HEK293 (cell line): ENCODE measurements around the gene PNPLA2.

Experiments
- GLIS2 ChIP-seq: fragments of 450-650 bp; formaldehyde crosslinking; IDR thresholded peaks from 2 replicates; pipeline ENCODE4 v1.5.1; 2016; ENCODE audit warnings: missing biosample characterization, missing genetic modification characterization
- KLF1 ChIP-seq: fragments of 450-650 bp; formaldehyde crosslinking; IDR thresholded peaks from 2 replicates; pipeline ENCODE4 v1.5.1; 2016; ENCODE audit warnings: missing biosample characterization, missing genetic modification characterization
- KLF7 ChIP-seq: fragments of 450-650 bp; formaldehyde crosslinking; IDR thresholded peaks from 2 replicates; pipeline ENCODE4 v1.5.1; 2016; ENCODE audit warnings: missing biosample characterization, missing genetic modification characterization, borderline replicate concordance
- KLF8 ChIP-seq: fragments of 450-650 bp; formaldehyde crosslinking; IDR thresholded peaks from 2 replicates; pipeline ENCODE4 v1.5.1; 2016; ENCODE audit warnings: missing biosample characterization, missing genetic modification characterization
- SCRT2 ChIP-seq: fragments of 450-650 bp; formaldehyde crosslinking; IDR thresholded peaks from 2 replicates; pipeline ENCODE4 v1.5.1; 2016; ENCODE audit warnings: missing biosample characterization, missing genetic modification characterization
- SP3 ChIP-seq: fragments of 450-650 bp; formaldehyde crosslinking; IDR thresholded peaks from 2 replicates; pipeline ENCODE4 v1.5.1; 2016; ENCODE audit warnings: missing biosample characterization, missing genetic modification characterization
- SP7 ChIP-seq: fragments of 450-650 bp; formaldehyde crosslinking; IDR thresholded peaks from 2 replicates; pipeline ENCODE4 v1.5.1; 2016; ENCODE audit warnings: missing biosample characterization, missing genetic modification characterization
- YY1 ChIP-seq: fragments of 450-650 bp; formaldehyde crosslinking; IDR thresholded peaks from 2 replicates; pipeline ENCODE4 v1.5.1; 2018; ENCODE audit warnings: missing biosample characterization, missing genetic modification characterization
- ZBTB20 ChIP-seq: fragments of 450-650 bp; formaldehyde crosslinking; IDR thresholded peaks from 2 replicates; pipeline ENCODE4 v1.5.1; 2016; ENCODE audit warnings: missing biosample characterization, missing genetic modification characterization
- ZBTB8A ChIP-seq: fragments of 450-650 bp; formaldehyde crosslinking; IDR thresholded peaks from 2 replicates; pipeline ENCODE4 v1.5.1; 2016; ENCODE audit warnings: missing biosample characterization, missing genetic modification characterization
- ZNF239 ChIP-seq: fragments of 450-650 bp; formaldehyde crosslinking; IDR thresholded peaks from 2 replicates; pipeline ENCODE4 v1.5.1; 2016; ENCODE audit warnings: missing biosample characterization, missing genetic modification characterization
- ZNF324 ChIP-seq: fragments of 450-650 bp; formaldehyde crosslinking; IDR thresholded peaks from 2 replicates; pipeline ENCODE4 v1.5.1; 2016; ENCODE audit warnings: missing biosample characterization, missing genetic modification characterization
- ZNF341 ChIP-seq: fragments of 450-650 bp; formaldehyde crosslinking; IDR thresholded peaks from 2 replicates; pipeline ENCODE4; 2016; ENCODE audit warnings: low read depth, missing biosample characterization, missing genetic modification characterization
- ZNF501 ChIP-seq: fragments of 450-650 bp; formaldehyde crosslinking; IDR thresholded peaks from 2 replicates; pipeline ENCODE4 v1.5.1; 2016; ENCODE audit warnings: missing biosample characterization, missing genetic modification characterization
- ZNF561 ChIP-seq: fragments of 450-650 bp; IDR thresholded peaks from 2 replicates; pipeline ENCODE4 v1.5.1; 2018; ENCODE audit warnings: missing biosample characterization, missing genetic modification characterization, borderline replicate concordance
- ZNF624 ChIP-seq: fragments of 450-650 bp; formaldehyde crosslinking; IDR thresholded peaks from 2 replicates; pipeline ENCODE4 v1.5.1; 2017; ENCODE audit warnings: missing biosample characterization, missing genetic modification characterization
- ZNF76 ChIP-seq: fragments of 450-650 bp; formaldehyde crosslinking; IDR thresholded peaks from 2 replicates; pipeline ENCODE4; 2016; ENCODE audit warnings: low read depth, missing biosample characterization, missing genetic modification characterization, borderline replicate concordance
- ZNF777 ChIP-seq: fragments of 450-650 bp; formaldehyde crosslinking; IDR thresholded peaks from 2 replicates; pipeline ENCODE4 v1.5.1; 2017; ENCODE audit warnings: missing biosample characterization, missing genetic modification characterization, borderline replicate concordance
- TF ChIP-seq, protein P1 (sequence below): fragments of 450-650 bp; formaldehyde crosslinking; IDR thresholded peaks from 2 replicates; pipeline ENCODE4 v1.5.1; 2016; ENCODE audit warnings: missing biosample characterization, missing genetic modification characterization
- TF ChIP-seq, protein P2 (sequence below): fragments of 450-650 bp; formaldehyde crosslinking; IDR thresholded peaks from 2 replicates; pipeline ENCODE4 v1.5.1; 2016; ENCODE audit warnings: missing biosample characterization, missing genetic modification characterization
- TF ChIP-seq, protein P3 (sequence below): fragments of 450-650 bp; formaldehyde crosslinking; IDR thresholded peaks from 2 replicates; pipeline ENCODE4 v1.5.1; 2016; ENCODE audit warnings: missing biosample characterization, missing genetic modification characterization
- TF ChIP-seq, protein P4 (sequence below): fragments of 450-650 bp; formaldehyde crosslinking; IDR thresholded peaks from 2 replicates; pipeline ENCODE4 v1.5.1; 2016; ENCODE audit warnings: missing biosample characterization, missing genetic modification characterization

The PNPLA2 gene

DNA sequence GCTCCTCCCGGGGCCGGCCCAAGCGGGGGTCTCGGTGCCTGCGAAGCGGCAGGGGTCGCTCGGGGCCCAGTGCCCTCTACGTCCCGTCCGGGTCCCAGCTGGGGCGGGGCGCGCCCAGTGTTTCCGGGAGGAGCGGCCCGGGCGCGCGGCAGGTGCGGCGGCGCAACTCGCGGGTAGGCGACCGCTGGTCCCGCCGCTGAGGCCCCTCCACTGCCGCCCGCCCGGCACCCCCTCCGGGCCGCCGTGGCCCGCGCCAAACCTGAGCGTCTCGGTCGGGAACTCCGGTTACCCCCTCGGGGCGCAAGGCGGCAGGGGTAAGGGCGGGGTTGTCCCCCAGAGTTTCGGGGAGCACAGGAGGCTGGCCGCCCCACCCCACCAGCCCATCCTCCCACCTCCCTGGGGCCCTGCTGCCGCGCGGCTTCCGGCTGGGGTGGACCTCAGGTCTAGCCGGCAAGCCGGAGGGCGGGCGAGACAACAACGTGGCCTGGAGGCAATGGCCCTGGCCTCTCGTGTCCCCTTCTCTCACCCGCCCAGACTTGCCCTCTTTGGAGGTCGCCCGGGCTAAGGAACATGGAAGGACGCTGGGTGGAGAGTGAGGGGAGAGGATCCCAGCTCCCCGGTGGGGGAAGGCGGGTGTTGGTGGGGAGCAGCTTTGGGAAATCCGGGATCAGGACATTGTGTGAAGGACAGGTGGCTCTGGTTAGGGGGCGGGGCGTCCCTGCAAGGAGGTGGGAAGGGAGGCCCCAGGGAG is 8.6 kb downstream of the PNPLA2 start (continued):
- TF ChIP-seq KLF1 (tag by site-specific recombination) (0 out of 2 replicates have a peak, but pooled peaks have one; percentile 11), ZNF239 (tag by site-specific recombination) (no peak), SCRT2 (tag by site-specific recombination) (peak; percentile 58), ZNF501 (tag by site-specific recombination) (0 out of 2 replicates have a peak, but pooled peaks have one; percentile 22), SP7 (tag by site-specific recombination) (peak; percentile 59; the same call in 1 of the 2 replicates), ZNF341 (peak; percentile 56), GLIS2 (peak; percentile 61), YY1 (tag by site-specific recombination) (no peak), ZNF76 (peak; percentile 12; the same call in 1 of the 2 replicates), ZNF624 (tag by site-specific recombination) (no peak), ZNF324 (0 out of 2 replicates have a peak, but pooled peaks have one; percentile 29), ZNF561 (tag by site-specific recombination) (peak; percentile 77; the same call in 1 of the 2 replicates), KLF7 (no peak), SP3 (tag by site-specific recombination) (peak; percentile 78), KLF8 (tag by site-specific recombination) (peak; percentile 19; the same call in 1 of the 2 replicates), ZBTB8A (peak; percentile 45; the same call in 1 of the 2 replicates), ZBTB20 (tag by site-specific recombination) (peak; percentile 80), ZNF777 (tag by site-specific recombination) (0 out of 2 replicates have a peak, but pooled peaks have one; percentile 26)
- TF ChIP-seq, protein P1, sequence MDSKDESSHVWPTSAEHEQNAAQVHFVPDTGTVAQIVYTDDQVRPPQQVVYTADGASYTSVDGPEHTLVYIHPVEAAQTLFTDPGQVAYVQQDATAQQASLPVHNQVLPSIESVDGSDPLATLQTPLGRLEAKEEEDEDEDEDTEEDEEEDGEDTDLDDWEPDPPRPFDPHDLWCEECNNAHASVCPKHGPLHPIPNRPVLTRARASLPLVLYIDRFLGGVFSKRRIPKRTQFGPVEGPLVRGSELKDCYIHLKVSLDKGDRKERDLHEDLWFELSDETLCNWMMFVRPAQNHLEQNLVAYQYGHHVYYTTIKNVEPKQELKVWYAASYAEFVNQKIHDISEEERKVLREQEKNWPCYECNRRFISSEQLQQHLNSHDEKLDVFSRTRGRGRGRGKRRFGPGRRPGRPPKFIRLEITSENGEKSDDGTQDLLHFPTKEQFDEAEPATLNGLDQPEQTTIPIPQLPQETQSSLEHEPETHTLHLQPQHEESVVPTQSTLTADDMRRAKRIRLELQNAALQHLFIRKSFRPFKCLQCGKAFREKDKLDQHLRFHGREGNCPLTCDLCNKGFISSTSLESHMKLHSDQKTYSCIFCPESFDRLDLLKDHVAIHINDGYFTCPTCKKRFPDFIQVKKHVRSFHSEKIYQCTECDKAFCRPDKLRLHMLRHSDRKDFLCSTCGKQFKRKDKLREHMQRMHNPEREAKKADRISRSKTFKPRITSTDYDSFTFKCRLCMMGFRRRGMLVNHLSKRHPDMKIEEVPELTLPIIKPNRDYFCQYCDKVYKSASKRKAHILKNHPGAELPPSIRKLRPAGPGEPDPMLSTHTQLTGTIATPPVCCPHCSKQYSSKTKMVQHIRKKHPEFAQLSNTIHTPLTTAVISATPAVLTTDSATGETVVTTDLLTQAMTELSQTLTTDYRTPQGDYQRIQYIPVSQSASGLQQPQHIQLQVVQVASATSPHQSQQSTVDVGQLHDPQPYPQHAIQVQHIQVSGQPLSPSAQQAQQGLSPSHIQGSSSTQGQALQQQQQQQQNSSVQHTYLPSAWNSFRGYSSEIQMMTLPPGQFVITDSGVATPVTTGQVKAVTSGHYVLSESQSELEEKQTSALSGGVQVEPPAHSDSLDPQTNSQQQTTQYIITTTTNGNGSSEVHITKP (tag by site-specific recombination), result peak; percentile 30; the same call in 1 of the 2 replicates
- TF ChIP-seq, protein P2, sequence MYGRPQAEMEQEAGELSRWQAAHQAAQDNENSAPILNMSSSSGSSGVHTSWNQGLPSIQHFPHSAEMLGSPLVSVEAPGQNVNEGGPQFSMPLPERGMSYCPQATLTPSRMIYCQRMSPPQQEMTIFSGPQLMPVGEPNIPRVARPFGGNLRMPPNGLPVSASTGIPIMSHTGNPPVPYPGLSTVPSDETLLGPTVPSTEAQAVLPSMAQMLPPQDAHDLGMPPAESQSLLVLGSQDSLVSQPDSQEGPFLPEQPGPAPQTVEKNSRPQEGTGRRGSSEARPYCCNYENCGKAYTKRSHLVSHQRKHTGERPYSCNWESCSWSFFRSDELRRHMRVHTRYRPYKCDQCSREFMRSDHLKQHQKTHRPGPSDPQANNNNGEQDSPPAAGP (tag by site-specific recombination), result peak; percentile 61
- TF ChIP-seq, protein P3, sequence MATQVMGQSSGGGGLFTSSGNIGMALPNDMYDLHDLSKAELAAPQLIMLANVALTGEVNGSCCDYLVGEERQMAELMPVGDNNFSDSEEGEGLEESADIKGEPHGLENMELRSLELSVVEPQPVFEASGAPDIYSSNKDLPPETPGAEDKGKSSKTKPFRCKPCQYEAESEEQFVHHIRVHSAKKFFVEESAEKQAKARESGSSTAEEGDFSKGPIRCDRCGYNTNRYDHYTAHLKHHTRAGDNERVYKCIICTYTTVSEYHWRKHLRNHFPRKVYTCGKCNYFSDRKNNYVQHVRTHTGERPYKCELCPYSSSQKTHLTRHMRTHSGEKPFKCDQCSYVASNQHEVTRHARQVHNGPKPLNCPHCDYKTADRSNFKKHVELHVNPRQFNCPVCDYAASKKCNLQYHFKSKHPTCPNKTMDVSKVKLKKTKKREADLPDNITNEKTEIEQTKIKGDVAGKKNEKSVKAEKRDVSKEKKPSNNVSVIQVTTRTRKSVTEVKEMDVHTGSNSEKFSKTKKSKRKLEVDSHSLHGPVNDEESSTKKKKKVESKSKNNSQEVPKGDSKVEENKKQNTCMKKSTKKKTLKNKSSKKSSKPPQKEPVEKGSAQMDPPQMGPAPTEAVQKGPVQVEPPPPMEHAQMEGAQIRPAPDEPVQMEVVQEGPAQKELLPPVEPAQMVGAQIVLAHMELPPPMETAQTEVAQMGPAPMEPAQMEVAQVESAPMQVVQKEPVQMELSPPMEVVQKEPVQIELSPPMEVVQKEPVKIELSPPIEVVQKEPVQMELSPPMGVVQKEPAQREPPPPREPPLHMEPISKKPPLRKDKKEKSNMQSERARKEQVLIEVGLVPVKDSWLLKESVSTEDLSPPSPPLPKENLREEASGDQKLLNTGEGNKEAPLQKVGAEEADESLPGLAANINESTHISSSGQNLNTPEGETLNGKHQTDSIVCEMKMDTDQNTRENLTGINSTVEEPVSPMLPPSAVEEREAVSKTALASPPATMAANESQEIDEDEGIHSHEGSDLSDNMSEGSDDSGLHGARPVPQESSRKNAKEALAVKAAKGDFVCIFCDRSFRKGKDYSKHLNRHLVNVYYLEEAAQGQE (tag by site-specific recombination), result no peak
- TF ChIP-seq, protein P4, sequence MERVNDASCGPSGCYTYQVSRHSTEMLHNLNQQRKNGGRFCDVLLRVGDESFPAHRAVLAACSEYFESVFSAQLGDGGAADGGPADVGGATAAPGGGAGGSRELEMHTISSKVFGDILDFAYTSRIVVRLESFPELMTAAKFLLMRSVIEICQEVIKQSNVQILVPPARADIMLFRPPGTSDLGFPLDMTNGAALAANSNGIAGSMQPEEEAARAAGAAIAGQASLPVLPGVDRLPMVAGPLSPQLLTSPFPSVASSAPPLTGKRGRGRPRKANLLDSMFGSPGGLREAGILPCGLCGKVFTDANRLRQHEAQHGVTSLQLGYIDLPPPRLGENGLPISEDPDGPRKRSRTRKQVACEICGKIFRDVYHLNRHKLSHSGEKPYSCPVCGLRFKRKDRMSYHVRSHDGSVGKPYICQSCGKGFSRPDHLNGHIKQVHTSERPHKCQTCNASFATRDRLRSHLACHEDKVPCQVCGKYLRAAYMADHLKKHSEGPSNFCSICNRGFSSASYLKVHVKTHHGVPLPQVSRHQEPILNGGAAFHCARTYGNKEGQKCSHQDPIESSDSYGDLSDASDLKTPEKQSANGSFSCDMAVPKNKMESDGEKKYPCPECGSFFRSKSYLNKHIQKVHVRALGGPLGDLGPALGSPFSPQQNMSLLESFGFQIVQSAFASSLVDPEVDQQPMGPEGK, result peak; percentile 72
